ENCODE data around the gene TRIP10.
"Not testable (repeated sequence)": the region's sequence is repeated elsewhere in the genome, so short reads cannot be mapped to it uniquely, and the experiment has no call there.

The TRIP10 gene

DNA sequence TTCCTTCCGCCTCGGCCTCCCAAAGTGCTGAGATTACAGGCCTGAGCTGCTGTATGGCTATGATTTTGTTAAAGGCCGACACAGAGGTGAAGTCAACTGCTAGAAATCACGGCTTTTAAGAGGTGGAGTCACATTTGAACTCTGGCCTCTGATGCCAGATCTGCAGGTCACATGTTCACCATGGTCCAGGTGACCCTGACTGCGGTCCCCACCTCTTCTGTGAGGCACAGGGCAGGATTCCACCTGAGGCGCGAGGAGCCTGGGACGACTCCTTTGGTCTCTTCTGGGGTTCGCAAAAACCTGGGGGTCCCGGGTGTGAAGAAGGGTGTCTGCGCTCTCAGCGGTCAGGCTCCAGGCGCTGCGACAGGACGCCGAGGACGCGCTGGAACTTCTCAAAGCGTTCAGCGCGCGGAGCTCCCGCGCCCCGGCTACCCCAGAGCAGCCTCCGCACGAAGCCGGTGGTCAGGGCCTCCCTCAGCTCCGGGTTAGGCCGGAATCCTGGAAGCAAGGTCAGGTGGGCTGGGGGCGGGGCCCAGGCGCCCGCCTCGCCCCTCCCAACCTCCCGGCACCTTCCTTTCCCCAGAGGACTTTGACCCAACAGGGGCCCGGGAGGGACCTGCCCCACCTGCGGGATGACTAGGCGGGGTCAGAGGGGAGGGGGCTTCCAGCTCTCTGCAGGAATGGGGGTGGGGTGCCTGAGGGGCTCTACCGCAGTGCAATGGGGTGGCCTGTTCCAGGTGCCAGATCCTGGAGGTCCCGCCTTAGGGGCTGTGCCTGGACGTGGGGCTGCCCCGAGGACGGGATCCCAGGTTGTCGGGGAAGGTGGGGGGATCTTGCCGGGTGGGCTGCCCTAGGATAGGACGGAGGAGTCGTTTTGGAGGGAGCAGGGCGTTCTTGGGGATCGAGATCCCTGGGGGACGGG is 13.0 kb downstream of the TRIP10 start:
- H3K27me3 Mint-ChIP-seq, result no peaks in the 10 kb centered on the region
- H3K36me3 Mint-ChIP-seq, result peaks cover 37% of the 10 kb centered on the region
- CTCF ChIA-PET, result interaction anchor here (3.7 kb wide), 1 partner anchor 236 kb away, joined by 10 read pairs; no protein-coding TSS in a partner anchor
- H3K4me3 Mint-ChIP-seq, result no peak overlapping the region
- no peak for DNase-seq
- H3K4me1 Mint-ChIP-seq, result peaks cover 21% of the 10 kb centered on the region
- H3K27ac Mint-ChIP-seq, result peak overlapping the region; percentile 24
- no peaks in the 10 kb centered on the region for H3K9me3 Mint-ChIP-seq

DNA sequence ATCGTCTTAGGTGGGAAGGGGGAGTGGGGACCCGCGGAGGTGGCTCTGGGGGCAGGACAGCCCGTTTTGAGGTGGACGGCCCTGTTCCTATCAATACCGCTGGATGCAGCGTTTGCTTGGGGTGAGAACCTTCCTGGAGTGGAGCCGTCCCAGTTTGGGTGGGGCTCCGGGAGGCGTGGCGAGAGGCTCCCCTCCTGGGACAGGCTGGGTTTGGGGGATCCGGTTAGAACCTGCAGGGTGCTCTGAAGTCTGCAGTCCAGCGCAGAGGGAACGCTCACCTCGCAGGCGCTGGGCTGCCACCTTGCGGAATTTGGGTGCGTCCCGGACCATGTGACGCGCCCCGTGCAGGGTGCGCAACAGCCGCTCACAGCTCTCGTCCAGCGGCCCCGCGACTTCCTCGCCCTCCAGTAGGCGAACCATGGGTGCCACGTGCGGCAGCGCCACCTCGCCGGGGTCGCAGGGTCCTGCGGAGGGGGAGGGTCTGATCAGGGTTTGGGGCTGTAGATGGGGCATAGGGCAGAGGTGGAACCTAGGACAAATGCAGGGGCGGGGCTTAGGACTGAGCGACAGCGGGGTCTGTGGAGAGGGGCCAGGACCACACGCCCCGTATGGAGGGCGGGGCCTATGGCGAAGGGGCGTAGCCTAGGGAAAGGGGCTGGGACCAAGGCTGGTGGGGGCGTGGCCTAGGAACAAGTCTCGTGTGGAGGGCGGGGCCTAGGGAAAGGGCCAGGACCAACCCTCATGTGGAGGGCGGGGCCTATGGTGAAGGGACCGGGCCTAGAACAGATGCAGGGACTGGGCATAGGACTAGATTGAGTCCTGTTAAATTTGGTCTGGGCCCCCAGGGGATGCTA is 13.9 kb downstream of the TRIP10 start:
- peaks cover 25% of the 10 kb centered on the region for H3K4me1 Mint-ChIP-seq
- CTCF ChIA-PET, result interaction anchor here (3.7 kb wide), 1 partner anchor 236 kb away, joined by 10 read pairs; no protein-coding TSS in a partner anchor
- H3K36me3 Mint-ChIP-seq, result peaks cover 38% of the 10 kb centered on the region
- H3K27me3 Mint-ChIP-seq, result no peaks in the 10 kb centered on the region
- H3K9me3 Mint-ChIP-seq, result no peaks in the 10 kb centered on the region
- H3K4me3 Mint-ChIP-seq, result peak overlapping the region; percentile 39
- peak overlapping the region; percentile 91 for H3K27ac Mint-ChIP-seq
- peak; percentile 86 for DNase-seq

DNA sequence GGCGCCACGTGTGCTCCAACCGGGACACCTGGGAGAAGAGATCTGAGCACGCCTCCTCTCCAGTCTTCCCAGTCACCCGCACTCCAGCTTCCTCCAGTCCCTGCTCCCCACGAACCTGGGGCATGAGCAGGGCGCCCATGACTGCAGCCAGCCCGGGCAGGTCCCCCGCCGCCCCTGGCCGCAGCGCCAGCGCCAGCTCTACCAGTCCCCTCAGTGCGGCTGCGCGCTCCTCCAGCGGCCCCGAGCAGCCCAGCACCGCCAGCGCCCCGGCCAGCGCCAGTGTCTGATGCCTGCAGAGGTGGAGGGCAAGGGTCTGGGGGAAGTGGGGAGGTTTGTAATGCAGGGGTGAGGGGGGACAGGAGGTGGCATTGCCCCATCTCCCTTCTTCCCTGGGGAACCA is 14.7 kb downstream of the TRIP10 start:
- Mint-ChIP-seq H3K4me3 (no peak overlapping the region), H3K4me1 (peaks cover 29% of the 10 kb centered on the region), H3K27me3 (no peaks in the 10 kb centered on the region), H3K36me3 (peaks cover 43% of the 10 kb centered on the region), H3K9me3 (no peaks in the 10 kb centered on the region), H3K27ac (no peak overlapping the region)
- DNase-seq, result no peak
- CTCF ChIA-PET, result interaction anchor here (1.3 to 3.7 kb wide), 2 partner anchors 10 to 237 kb away, joined by 5 to 10 read pairs; no protein-coding TSS in a partner anchor

DNA sequence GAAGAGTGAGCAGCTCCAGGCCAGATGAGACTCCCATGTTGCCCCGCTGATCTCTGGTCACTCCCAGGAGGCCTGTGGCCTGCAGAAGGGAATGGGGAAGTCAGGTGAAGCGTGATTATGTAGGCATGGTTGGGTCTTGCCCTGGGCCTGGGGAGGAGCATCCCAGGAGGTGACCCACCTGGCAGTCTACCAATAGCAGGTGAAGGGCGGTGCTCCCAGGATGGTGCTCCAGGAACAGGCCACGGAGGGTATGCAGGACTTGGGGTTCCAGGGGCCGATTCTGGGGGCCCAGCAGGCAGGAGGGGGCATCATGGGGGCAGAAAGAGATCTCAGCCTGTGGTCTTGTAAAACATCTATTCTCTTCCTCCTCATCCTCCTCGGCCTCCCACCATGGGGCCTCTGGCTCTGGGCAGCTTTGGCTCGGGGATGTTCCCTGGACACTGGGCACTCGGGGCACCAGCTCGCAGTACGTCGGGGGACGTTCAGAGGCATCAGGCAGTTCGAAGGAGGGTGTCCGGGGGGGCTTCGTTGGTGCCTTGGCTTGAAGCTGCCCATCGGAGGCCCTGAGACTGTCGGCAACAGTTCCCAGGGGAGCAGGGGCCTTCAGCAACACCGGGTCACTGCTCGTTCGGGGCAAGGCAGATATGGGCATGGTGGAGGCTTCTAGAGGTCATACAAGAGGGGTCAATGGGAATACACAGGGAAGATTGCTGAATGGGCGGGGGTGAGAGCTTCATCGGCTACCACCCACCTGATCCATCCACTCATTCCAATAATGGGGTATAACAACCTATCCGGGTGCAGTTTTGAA is 15.4 kb downstream of the TRIP10 start:
- no peak overlapping the region for H3K4me3 Mint-ChIP-seq
- H3K27me3 Mint-ChIP-seq, result no peaks in the 10 kb centered on the region
- CTCF ChIA-PET, result interaction anchor here (1.0 to 3.7 kb wide), 3 partner anchors 11 to 238 kb away, joined by 3 to 10 read pairs (median 5); no protein-coding TSS in a partner anchor
- H3K27ac Mint-ChIP-seq, result no peak overlapping the region
- H3K9me3 Mint-ChIP-seq, result no peaks in the 10 kb centered on the region
- peaks cover 29% of the 10 kb centered on the region for H3K4me1 Mint-ChIP-seq
- peaks cover 44% of the 10 kb centered on the region for H3K36me3 Mint-ChIP-seq
- DNase-seq, result no peak

DNA sequence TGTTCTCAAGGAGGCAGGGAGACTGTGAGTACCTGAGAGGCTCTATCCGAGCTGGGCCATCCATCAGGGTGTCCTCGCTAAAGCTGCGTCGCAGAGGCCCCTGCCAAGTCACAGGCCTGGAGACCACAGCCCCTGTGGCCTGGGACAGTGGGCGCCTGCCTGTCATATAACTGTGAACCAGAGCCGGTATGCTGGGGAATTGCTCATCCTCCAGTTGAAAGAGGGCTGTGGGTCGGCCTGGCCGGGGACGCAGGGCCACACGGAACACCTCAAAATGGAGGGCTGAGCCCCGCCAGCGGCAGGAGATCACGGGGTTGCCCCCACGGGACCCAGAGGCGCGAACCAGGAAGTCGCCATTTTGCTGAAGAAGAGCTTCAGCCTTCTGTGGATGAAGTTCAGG is 21.1 kb downstream of the TRIP10 start:
- CTCF ChIA-PET, result interaction anchor here (0.7 kb wide), 1 partner anchor 104 kb away, joined by 3 read pairs; no protein-coding TSS in a partner anchor
- Mint-ChIP-seq H3K9me3 (no peaks in the 10 kb centered on the region), H3K4me3 (no peak overlapping the region), H3K4me1 (peaks cover 19% of the 10 kb centered on the region), H3K27ac (no peak overlapping the region), H3K27me3 (no peaks in the 10 kb centered on the region), H3K36me3 (peaks cover 44% of the 10 kb centered on the region)
- DNase-seq, result no peak

DNA sequence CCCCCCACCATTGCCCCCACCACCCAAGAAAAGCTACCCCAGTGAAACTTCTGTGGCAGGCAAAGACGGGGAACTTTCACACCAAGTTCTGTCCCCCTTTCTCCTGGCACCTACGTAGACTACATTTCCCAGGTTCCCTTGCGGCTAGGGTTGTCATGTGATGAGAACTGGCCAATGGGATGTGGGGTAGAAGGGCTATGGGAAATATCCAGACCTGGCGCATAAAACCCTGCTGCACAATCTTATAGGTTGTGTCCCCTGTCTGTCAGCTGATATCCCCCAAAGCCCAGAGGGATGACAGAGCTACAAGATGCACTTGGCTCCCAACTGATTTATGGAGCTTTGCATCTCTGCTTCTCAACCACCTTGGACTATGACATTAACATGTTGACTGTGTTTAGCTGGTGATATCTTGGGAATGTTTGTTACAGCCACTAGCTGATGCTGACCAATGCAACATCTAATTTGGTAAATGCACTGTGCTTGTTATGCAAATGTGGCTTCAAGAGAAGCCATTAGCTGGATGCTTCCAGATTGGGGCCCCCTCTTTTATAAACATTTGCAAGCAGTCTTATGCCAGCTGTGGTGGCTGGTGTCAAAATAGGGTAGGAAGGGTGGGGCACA is 21.7 kb downstream of the TRIP10 start:
- Mint-ChIP-seq H3K27ac (no peak overlapping the region), H3K36me3 (peaks cover 46% of the 10 kb centered on the region), H3K27me3 (no peaks in the 10 kb centered on the region), H3K4me3 (no peak overlapping the region), H3K9me3 (no peaks in the 10 kb centered on the region), H3K4me1 (peaks cover 25% of the 10 kb centered on the region)
- CTCF ChIA-PET, result interaction anchor here (0.6 to 0.9 kb wide), 2 partner anchors 17 to 102 kb away, joined by 3 read pairs; no protein-coding TSS in a partner anchor
- DNase-seq, result peak; percentile 40

DNA sequence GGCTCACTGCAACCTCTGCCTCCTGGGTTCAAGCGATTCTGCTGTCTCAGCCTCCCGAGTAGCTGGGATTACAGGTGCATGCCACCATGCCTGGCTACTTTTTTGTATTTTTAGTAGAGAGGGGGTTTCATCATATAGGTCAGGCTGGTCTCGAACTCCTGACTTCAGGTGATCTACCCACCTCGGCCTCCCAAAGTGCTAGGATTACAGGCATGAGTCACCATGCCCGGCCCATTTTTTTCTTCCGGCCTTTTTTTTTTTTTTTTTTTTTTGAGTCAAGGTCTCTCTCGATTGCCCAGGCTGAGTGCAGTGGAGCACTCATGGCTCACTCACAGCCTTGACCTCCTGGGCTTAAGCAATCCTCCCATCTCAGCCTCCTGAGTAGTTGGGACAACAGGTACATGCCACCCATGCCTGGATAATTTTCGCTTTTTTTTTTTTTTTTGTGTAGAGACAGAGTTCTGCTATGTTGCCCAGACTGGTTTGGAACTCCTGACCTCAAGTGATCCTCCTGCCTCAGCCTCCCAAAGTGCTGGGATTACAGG is 22.8 kb downstream of the TRIP10 start:
- not testable (repeated sequence) for H3K9me3 Mint-ChIP-seq, H3K4me3 Mint-ChIP-seq, H3K27me3 Mint-ChIP-seq, DNase-seq, H3K27ac Mint-ChIP-seq
- Mint-ChIP-seq H3K36me3 (peaks cover 46% of the 10 kb centered on the region), H3K4me1 (peaks cover 33% of the 10 kb centered on the region)
- CTCF ChIA-PET, result interaction anchor here (0.9 kb wide), 1 partner anchor 18 kb away, joined by 3 read pairs; no protein-coding TSS in a partner anchor

DNA sequence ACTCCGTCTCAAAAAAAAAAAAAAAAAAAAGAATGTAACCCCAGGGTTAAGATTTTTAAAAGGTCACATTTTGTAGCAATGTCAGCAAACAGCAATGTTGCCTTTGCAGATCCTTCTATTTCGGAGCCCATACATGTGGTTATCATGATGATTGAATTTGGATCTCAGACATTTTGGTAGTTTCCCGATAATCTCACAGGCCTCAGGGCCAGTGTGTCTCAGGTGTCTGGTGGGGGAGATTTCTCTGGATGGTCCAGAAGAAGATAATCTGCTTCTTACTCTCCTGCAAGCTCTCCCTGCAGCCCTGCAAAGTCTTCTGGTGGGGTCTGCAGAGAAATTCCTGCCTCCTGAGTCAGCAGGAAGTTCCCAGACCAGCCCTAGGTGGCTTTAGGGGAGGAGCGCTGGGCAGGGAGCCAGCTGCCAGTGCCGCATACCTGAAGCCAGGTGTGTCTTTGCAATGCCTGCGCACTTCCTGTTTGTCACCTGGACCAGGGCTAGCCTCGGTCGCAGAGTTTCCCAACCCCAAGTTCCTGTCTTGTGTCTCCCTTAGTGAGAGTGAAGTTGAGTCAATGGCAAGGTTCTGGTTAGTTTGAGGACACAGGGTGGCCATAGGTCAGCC is 26.4 kb downstream of the TRIP10 start:
- Mint-ChIP-seq H3K36me3 (peaks cover 22% of the 10 kb centered on the region), H3K27me3 (no peaks in the 10 kb centered on the region), H3K4me1 (peaks cover 49% of the 10 kb centered on the region), H3K27ac (peak overlapping the region; percentile 90), H3K9me3 (no peaks in the 10 kb centered on the region), H3K4me3 (peak overlapping the region; percentile 86)
- peak; percentile 42 for DNase-seq
- CTCF ChIA-PET, result interaction anchor here (1.0 kb wide), 1 partner anchor 98 kb away, joined by 6 read pairs; no protein-coding TSS in a partner anchor

DNA sequence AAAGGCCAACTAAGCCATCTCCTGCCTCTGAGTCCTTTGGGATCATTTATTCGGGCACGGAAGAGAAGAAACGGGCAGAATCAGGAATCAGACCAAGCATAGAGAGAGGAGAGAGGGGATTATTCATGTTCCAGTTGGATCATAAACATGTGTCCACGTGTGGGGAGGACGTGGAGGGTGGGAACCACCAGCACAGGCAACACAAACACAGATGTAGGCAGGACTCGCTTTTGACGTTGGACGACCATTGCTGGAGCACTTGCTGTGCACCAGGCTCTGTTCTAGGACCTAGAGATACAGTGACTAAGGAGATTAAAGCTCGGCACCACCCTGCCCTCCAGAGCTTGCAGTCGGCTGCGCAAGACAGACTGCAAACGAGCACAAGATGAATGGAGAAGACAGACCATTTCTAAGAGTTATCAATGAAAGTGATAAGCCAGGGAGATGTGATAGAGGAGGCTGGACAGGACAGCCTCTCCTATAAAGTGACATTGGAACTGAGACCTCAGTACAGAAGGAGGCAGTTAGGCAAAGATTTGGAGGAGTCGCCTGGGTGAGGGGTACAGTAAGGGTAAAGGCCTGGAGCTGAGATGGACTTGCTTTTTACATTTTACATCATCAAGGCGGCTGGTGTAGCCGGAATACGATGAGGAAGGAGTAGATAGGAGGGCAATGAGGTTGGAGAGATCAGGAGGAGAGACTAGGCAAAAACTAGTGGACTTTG is 27.0 kb downstream of the TRIP10 start:
- H3K27me3 Mint-ChIP-seq, result no peaks in the 10 kb centered on the region
- peak overlapping the region; percentile 86 for H3K4me3 Mint-ChIP-seq
- peaks cover 15% of the 10 kb centered on the region for H3K36me3 Mint-ChIP-seq
- H3K4me1 Mint-ChIP-seq, result peaks cover 51% of the 10 kb centered on the region
- peak; percentile 32 for DNase-seq
- CTCF ChIA-PET, result interaction anchor here (1.0 kb wide), 1 partner anchor 97 kb away, joined by 6 read pairs; no protein-coding TSS in a partner anchor
- H3K9me3 Mint-ChIP-seq, result no peaks in the 10 kb centered on the region
- H3K27ac Mint-ChIP-seq, result peak overlapping the region; percentile 90

DNA sequence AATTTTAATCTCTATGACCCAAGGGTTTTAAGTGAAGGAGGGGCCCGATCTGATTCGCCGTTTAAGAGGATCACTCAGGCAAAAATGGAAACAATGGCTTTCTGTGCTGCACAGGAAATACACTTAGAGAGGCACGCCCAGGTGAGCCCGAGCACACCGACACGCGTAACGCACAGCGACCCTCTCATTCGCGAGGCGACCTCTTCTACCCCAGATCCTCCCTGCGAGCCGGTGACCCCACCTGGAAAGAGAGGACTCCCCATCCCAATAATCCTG is 27.5 kb downstream of the TRIP10 start:
- Mint-ChIP-seq H3K36me3 (peaks cover 15% of the 10 kb centered on the region), H3K27me3 (no peaks in the 10 kb centered on the region), H3K4me1 (peaks cover 56% of the 10 kb centered on the region)

DNA sequence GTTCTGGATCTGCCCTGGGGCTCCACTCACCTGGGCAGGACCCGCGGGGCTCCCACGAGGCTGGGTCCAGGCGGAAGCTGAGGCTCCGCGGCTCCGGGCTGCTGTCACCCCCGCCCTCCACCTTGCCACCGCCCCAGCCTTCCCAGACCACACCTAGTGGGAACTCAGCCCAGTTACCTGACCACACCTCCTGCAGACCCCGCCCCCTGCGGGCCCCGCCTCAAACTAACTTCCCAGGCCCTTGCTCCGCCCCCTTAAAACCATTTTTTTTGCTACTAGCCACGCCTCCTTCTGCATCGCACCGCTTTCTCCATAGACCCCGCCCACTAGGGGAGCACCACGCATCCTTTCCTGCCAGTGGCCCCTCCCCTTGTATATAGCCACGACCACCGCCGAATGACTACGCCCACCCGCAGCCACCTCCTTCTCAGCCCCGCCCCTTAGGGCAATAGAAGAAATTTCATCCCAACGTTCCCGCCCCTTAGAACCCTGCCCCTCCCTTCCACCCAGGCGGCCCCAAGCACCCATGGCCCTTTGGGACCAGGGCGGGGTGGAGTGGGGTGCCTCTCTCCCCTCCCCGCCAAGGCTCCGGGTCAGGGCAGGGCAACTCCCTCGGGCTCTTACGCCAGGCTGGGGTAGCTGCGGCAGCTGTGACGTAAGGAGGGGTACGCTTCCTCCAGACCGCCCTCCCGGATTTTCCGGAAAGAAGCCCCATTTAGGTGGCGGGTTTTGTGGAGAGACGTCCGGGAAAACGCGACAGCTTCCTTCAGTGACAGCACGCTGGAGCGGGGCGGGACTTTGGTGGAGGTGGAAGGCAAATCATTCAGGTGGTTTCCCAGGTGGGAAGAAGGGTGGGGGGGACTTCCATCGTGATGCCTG is 28.1 kb downstream of the TRIP10 start, which contains the start of gene SH2D3A:
Gene SH2D3A, minus strand, starts transcription at position 79 of the 879 bp plus-strand sequence. CDS start 3,687 bp downstream, outside the sequence.
- Mint-ChIP-seq H3K9me3 (no peaks in the 10 kb centered on the region), H3K4me3 (peak within 1 kb of the TSS; percentile 86), H3K4me1 (peaks cover 60% of the 10 kb centered on the region), H3K27me3 (no peaks in the 10 kb centered on the region), H3K27ac (peak within 1 kb of the TSS; percentile 90), H3K36me3 (peaks cover 13% of the 10 kb centered on the region)
- CTCF ChIA-PET, result interaction anchor here (1.5 to 2.2 kb wide), 2 partner anchors 96 to 98 kb away, joined by 5 to 13 read pairs; partner anchors contain the start of gene TNFSF14
- peak; percentile 97 for DNase-seq

More for the DNA sequence above, 27.5 kb downstream of the TRIP10 start:
- no peak for DNase-seq
- peak overlapping the region; percentile 90 for H3K27ac Mint-ChIP-seq
- H3K4me3 Mint-ChIP-seq, result peak overlapping the region; percentile 86
- no peaks in the 10 kb centered on the region for H3K9me3 Mint-ChIP-seq
- CTCF ChIA-PET, result interaction anchor here (1.0 kb wide), 1 partner anchor 97 kb away, joined by 6 read pairs; no protein-coding TSS in a partner anchor

All from activated naive CD4-positive, alpha-beta T cell treated with anti-CD3 and anti-CD28 coated beads, Interleukin-2, amount 10 ng/mL, durations not matched to agents 7 days and 5 days (primary cell).